ENCODE measurements around the gene PLEKHG5. TPM values are rescaled to one million over a fixed set of nuclear protein-coding genes. Genes with fewer than 3 reads are reported as not detected.

Gene PLEKHG5
- total and polyA plus RNA-seq, 2 donors (not counting 1 experiment from before 2014, with no cell fraction given), result 0.42 to 3.3 TPM

GRCh38 chr1:6491966-6492365 is 499 bp upstream of the PLEKHG5 start:
- Histone ChIP-seq H3K79me2 (ENCODE audit: control insufficient read depth, insufficient read depth, low read length) (no peaks in the 10 kb centered on the region), H3K4me2 (ENCODE audit: extremely low read depth, insufficient read depth, low read length) (no peak overlapping the region), H3K4me3 (replicated peaks in 1 of 4; ENCODE audit: control extremely low read depth in 1 of 4, insufficient read depth in 1 of 4, low read depth in 3 of 4, low read length in 4 of 4) (no peak overlapping the region)

GRCh38 chr1:6491081-6491449 is 402 bp downstream of the PLEKHG5 start:
- no peak for TF ChIP-seq CTCF (conservative IDR thresholded peaks at IDR 0.05 in 1 of 2, IDR thresholded peaks at IDR 0.05 in 1 of 2; ENCODE audit: low read depth in 1 of 2, low read length in 2 of 2)
- TF ChIP-seq EZH2 (IDR thresholded peaks at IDR 0.05; ENCODE audit: low read length, missing control alignments), result no peak
- Histone ChIP-seq H3K9ac (ENCODE audit: insufficient read depth, low read length) (peak overlapping the region; percentile 53), H3K4me3 (replicated peaks in 1 of 4; ENCODE audit: control extremely low read depth in 1 of 4, insufficient read depth in 1 of 4, low read depth in 3 of 4, low read length in 4 of 4) (peak overlapping the region; percentile 64 to 88 (median 77)), H3K36me3 (ENCODE audit: control insufficient read depth, insufficient read depth, low read length) (no peaks in the 10 kb centered on the region), H3K4me2 (ENCODE audit: extremely low read depth, insufficient read depth, low read length) (peak overlapping the region; percentile 92), H3K27ac (ENCODE audit: insufficient read depth, low read length) (peak overlapping the region; percentile 38), H3K79me2 (ENCODE audit: control insufficient read depth, insufficient read depth, low read length) (no peaks in the 10 kb centered on the region), H3K4me1 (ENCODE audit: control insufficient read depth, extremely low read depth, insufficient read depth, low read length) (no peaks in the 10 kb centered on the region), H3K27me3 (ENCODE audit: control insufficient read depth, insufficient read depth, low read length) (peaks cover 4% of the 10 kb centered on the region), H4K20me1 (ENCODE audit: control insufficient read depth, extremely low read depth, insufficient read depth, low read length) (no peaks in the 10 kb centered on the region), H3K9me3 (ENCODE audit: control insufficient read depth, insufficient read depth, low read depth, low read length) (no peaks in the 10 kb centered on the region), H2AFZ (ENCODE audit: low read length) (no peak overlapping the region)
- peak in 1 of 2 donors; percentile 6 for DNase-seq (ENCODE audit: low read depth in 2 of 2)

More at GRCh38 chr1:6491966-6492365, 499 bp upstream of the PLEKHG5 start:
- no peaks in the 10 kb centered on the region for H3K9me3 ChIP-seq (ENCODE audit: control insufficient read depth, insufficient read depth, low read depth, low read length)
- peaks cover 11% of the 10 kb centered on the region for H3K27me3 ChIP-seq (ENCODE audit: control insufficient read depth, insufficient read depth, low read length)
- no peak overlapping the region for H3K27ac ChIP-seq (ENCODE audit: insufficient read depth, low read length)
- TF ChIP-seq CTCF (conservative IDR thresholded peaks at IDR 0.05 in 1 of 2, IDR thresholded peaks at IDR 0.05 in 1 of 2; ENCODE audit: low read depth in 1 of 2, low read length in 2 of 2) (no peak), EZH2 (IDR thresholded peaks at IDR 0.05; ENCODE audit: low read length, missing control alignments) (no peak)
- H3K9ac ChIP-seq (ENCODE audit: insufficient read depth, low read length), result no peak overlapping the region
- no peak for DNase-seq (ENCODE audit: low read depth in 2 of 2)
- H2AFZ ChIP-seq (ENCODE audit: low read length), result no peak overlapping the region
- no peaks in the 10 kb centered on the region for H3K36me3 ChIP-seq (ENCODE audit: control insufficient read depth, insufficient read depth, low read length)
- no peaks in the 10 kb centered on the region for H4K20me1 ChIP-seq (ENCODE audit: control insufficient read depth, extremely low read depth, insufficient read depth, low read length)
- H3K4me1 ChIP-seq (ENCODE audit: control insufficient read depth, extremely low read depth, insufficient read depth, low read length), result no peaks in the 10 kb centered on the region

GRCh38 chr1:6490181-6491080 is 1.0 kb downstream of the PLEKHG5 start:
- no peaks in the 10 kb centered on the region for H3K79me2 ChIP-seq (ENCODE audit: control insufficient read depth, insufficient read depth, low read length)
- H3K27ac ChIP-seq (ENCODE audit: insufficient read depth, low read length), result peak overlapping the region; percentile 38
- peaks cover 3% of the 10 kb centered on the region for H3K27me3 ChIP-seq (ENCODE audit: control insufficient read depth, insufficient read depth, low read length)
- H4K20me1 ChIP-seq (ENCODE audit: control insufficient read depth, extremely low read depth, insufficient read depth, low read length), result no peaks in the 10 kb centered on the region
- H3K4me1 ChIP-seq (ENCODE audit: control insufficient read depth, extremely low read depth, insufficient read depth, low read length), result no peaks in the 10 kb centered on the region
- H3K36me3 ChIP-seq (ENCODE audit: control insufficient read depth, insufficient read depth, low read length), result no peaks in the 10 kb centered on the region
- H3K4me2 ChIP-seq (ENCODE audit: extremely low read depth, insufficient read depth, low read length), result peak overlapping the region; percentile 92
- no peaks in the 10 kb centered on the region for H3K9me3 ChIP-seq (ENCODE audit: control insufficient read depth, insufficient read depth, low read depth, low read length)
- TF ChIP-seq CTCF (conservative IDR thresholded peaks at IDR 0.05 in 1 of 2, IDR thresholded peaks at IDR 0.05 in 1 of 2; ENCODE audit: low read depth in 1 of 2, low read length in 2 of 2) (no peak), EZH2 (IDR thresholded peaks at IDR 0.05; ENCODE audit: low read length, missing control alignments) (no peak)
- H3K9ac ChIP-seq (ENCODE audit: insufficient read depth, low read length), result peak overlapping the region; percentile 53
- peak; percentile 76 to 81 for DNase-seq (ENCODE audit: low read depth in 2 of 2)
- peak overlapping the region; percentile 64 to 88 (median 77) for H3K4me3 ChIP-seq (replicated peaks in 1 of 4; ENCODE audit: control extremely low read depth in 1 of 4, insufficient read depth in 1 of 4, low read depth in 3 of 4, low read length in 4 of 4)
- H2AFZ ChIP-seq (ENCODE audit: low read length), result peak overlapping the region; percentile 71
